ENCODE results near the gene ROBO3.

The ROBO3 gene

GRCh38 chr11:124928942-124929665 lies 63.9 kb downstream of the ROBO3 start:
- DNase-seq: no peak

- DNase-seq: no peak
These were observed 65.6 kb downstream of the ROBO3 start for GRCh38 chr11:124930799-124931198.
